PC-9 (cell line): ENCODE results near the gene SAXO2. TPM values are rescaled to one million over a fixed set of nuclear protein-coding genes. Genes with fewer than 3 reads are reported as not detected.
"Not testable (repeated sequence)": the region's sequence is repeated elsewhere in the genome, so short reads cannot be mapped to it uniquely, and the experiment has no call there.

Experiments
- BruUV-seq: library from RNA; stranded (reverse); fragments of 400-500 nt; replicated peaks from 2 replicates; lab custom pipeline; 2021; lab: Mats Ljungman, UMichigan
- CTCF ChIA-PET: fragments of 300-600 bp; sonication (Branson Sonifier 250); formaldehyde crosslinking; loops from one replicate; lab custom pipeline; 2022; ENCODE audit warnings: antibody characterized with exemption; lab: Charles Lee
- POLR2A ChIA-PET: fragments of 300-600 bp; sonication (Branson Sonifier 250); formaldehyde crosslinking; loops from one replicate; lab custom pipeline; 2022; ENCODE audit warnings: antibody characterized with exemption; ENCODE audit not compliant: unreplicated experiment; lab: Charles Lee
- DNase-seq, 2 experiments: peaks; one replicate each; pipeline versions ENCODE4 v3.0.0 to v3.0.0-alpha.2; 2015 to 2022; ENCODE audit warnings: mixed read lengths in 1 of 2
- H2AFZ ChIP-seq: fragments of 200-600 bp; sonication (generic); 2 replicates; pipeline ENCODE4 v1.8.1; 2017; ENCODE audit warnings: antibody characterized with exemption
- H3F3A ChIP-seq: fragments of 200-600 bp; sonication (generic); 2 replicates; pipeline ENCODE4 v1.8.1; 2017; ENCODE audit warnings: antibody characterized with exemption, mild to moderate bottlenecking, low read depth; ENCODE audit not compliant: insufficient read depth
- H3K27ac ChIP-seq: fragments of 200-600 bp; sonication (generic); 2 replicates; pipeline ENCODE4 v1.6.1; 2016; ENCODE audit warnings: mixed run types
- H3K27me3 ChIP-seq: fragments of 200-600 bp; sonication (generic); 2 replicates; pipeline ENCODE4 v1.6.1; 2016; ENCODE audit warnings: low read depth, mixed run types; ENCODE audit not compliant: insufficient read depth
- H3K36me3 ChIP-seq: fragments of 200-600 bp; sonication (generic); 2 replicates; pipeline ENCODE4 v1.6.1; 2016; ENCODE audit warnings: low read depth, mixed run types
- H3K4me1 ChIP-seq: fragments of 200-600 bp; sonication (generic); replicated peaks from 2 replicates; pipeline ENCODE4 v1.6.1; 2016; ENCODE audit warnings: mixed run types; ENCODE audit not compliant: insufficient read depth
- H3K4me2 ChIP-seq: fragments of 200-600 bp; sonication (generic); 2 replicates; pipeline ENCODE4 v1.6.1; 2017; ENCODE audit warnings: mixed run types
- H3K4me3 ChIP-seq: fragments of 200-600 bp; sonication (generic); 2 replicates; pipeline ENCODE4 v1.6.1; 2016; ENCODE audit warnings: mixed run types
- H3K79me2 ChIP-seq: fragments of 200-600 bp; sonication (generic); 2 replicates; pipeline ENCODE4 v1.6.1; 2017; ENCODE audit warnings: low read depth, mixed run types
- H3K9me2 ChIP-seq: fragments of 200-600 bp; sonication (generic); 2 replicates; pipeline ENCODE4 v1.8.1; 2017; ENCODE audit warnings: mild to moderate bottlenecking; ENCODE audit not compliant: insufficient read depth
- H3K9me3 ChIP-seq: fragments of 200-600 bp; sonication (generic); 2 replicates; pipeline ENCODE4 v1.8.1; 2016; ENCODE audit warnings: low read depth; ENCODE audit not compliant: insufficient read depth
- H4K20me1 ChIP-seq: fragments of 200-600 bp; sonication (generic); 2 replicates; pipeline ENCODE4 v1.8.1; 2017; ENCODE audit not compliant: insufficient read depth
- intact Hi-C: fragments of 100-400 bp; cut with micrococcal nuclease; formaldehyde crosslinking; loops from one replicate; pipeline ENCODE4 v1.10.0; 2022; ENCODE audit not compliant: unreplicated experiment
- total RNA-seq: library from RNA; stranded (reverse); gene quantifications from 2 replicates; pipeline ENCODE4 v1.2.3, GENCODE V29; 2021

SAXO2 gene
- total RNA-seq, 1 experiment from 2014 or later = 1.7 TPM

DNA sequence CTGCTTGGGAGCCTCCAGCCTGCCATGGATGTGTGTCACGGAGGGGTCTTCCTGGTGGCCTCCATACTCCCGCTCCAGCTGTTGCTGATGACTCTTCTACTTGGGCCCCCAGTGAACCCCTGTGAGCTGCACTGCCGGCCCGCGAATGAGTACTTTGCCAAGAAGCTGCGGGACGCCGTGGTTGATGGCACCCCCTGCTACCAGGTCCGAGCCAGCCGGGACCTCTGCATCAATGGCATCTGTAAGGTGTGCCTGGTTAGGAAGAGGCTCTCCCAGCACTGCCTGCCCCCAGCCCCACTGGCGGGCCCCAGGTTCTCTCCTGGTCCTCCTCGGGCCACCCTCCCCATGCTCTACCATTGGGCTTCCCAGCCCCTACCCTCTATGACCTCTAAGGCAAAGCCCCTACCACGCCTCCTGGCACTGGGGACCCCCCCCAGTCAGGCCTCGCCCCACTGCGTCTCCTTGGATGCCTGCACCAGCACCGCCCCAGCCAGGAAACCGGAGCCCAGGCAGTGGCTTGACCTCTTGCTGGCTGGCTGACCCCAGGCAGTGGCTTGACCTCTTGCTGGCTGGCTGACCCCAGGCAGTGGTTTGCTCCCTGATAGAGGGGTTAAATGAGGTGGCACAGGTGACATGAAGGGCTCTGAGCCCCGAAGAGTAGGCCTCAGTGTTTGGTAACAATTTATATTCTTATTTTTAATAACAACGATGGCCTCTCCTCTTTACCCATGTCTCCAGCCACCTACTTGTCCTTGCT, 57.1 kb downstream of the SAXO2 start:
- CTCF ChIA-PET, H3K4me3 ChIP-seq, H3K27ac ChIP-seq, H2AFZ ChIP-seq, BruUV-seq, H3K27me3 ChIP-seq, H3K36me3 ChIP-seq, intact Hi-C loops, H3K4me2 ChIP-seq, H3K9me2 ChIP-seq, POLR2A ChIA-PET, H3K9me3 ChIP-seq, H3K79me2 ChIP-seq, DNase-seq, H4K20me1 ChIP-seq, H3K4me1 ChIP-seq, H3F3A ChIP-seq: not testable (repeated sequence)

DNA sequence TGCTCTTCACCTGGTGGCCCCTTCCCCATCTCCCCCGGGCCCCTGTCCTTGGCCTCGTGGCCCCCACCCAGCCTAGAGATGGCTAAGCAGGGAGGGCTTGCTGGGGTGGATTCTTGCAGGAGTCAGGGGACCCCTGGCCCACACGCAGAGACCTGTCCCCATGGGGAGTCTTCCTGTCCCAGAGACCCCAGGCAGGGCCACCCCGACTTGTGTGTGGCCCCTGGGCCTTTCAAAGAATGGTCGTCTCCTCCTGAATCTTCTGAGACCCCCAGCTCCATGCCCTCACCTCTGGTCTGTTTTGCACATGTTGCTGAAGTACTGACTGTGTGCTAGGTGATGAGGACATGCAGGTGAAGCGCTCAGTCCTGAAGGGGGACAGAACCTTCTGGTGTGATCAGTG, 58.2 kb downstream of the SAXO2 start:
- CTCF ChIA-PET, H3K36me3 ChIP-seq, DNase-seq, H3K4me2 ChIP-seq, H3K27ac ChIP-seq, H4K20me1 ChIP-seq, intact Hi-C loops, H3K4me3 ChIP-seq, POLR2A ChIA-PET, H3K4me1 ChIP-seq, H2AFZ ChIP-seq, H3F3A ChIP-seq, H3K27me3 ChIP-seq, H3K9me3 ChIP-seq, H3K79me2 ChIP-seq, BruUV-seq, H3K9me2 ChIP-seq: not testable (repeated sequence)

DNA sequence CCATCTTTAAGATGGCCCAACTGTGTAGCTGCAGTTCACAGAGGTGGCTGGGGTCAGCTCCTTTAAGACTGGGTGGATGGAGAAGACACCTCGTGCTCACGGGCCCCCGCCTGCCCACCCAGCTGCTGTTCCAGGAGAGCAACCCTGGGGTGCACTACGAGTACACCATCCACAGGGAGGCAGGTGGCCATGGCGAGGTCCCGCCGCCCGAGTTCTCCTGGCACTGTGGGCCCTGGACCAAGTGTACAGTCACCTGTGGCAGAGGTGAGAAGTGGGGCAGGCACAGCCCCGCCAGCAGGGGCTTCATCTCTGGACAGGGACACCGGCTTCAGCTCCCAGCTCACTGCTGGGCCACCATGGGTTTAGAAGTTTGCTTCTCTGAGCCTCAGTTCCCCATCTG, 59.9 kb downstream of the SAXO2 start:
- H4K20me1 ChIP-seq, H3K4me3 ChIP-seq: not testable (repeated sequence)

DNA sequence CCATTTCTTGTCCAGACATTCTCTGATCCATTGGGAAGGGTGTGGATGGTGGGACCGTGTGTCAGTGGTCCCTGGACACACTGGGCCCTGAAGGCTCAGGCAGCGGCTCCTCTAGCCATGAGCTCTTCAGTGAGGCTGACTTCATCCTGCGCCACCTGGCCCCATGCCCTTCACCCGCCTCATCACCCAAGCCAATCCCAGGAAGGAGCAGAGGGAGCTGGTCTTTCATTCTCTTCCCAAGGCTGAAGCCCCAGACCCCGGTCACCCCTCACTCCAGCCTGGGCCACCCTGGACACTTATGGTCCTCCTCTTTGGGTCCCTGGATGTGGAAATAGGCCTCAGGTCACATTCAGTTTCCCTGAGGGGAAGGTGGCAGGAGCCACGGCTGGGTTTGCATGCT, 62.2 kb downstream of the SAXO2 start:
- H3K36me3 ChIP-seq, BruUV-seq, H3K4me2 ChIP-seq, POLR2A ChIA-PET, H3K4me1 ChIP-seq, H3K27me3 ChIP-seq, H2AFZ ChIP-seq, H3K4me3 ChIP-seq, CTCF ChIA-PET, H3K27ac ChIP-seq, DNase-seq, H3K9me2 ChIP-seq, H3F3A ChIP-seq, H3K9me3 ChIP-seq, intact Hi-C loops, H3K79me2 ChIP-seq, H4K20me1 ChIP-seq: not testable (repeated sequence)

More for the DNA sequence above, 59.9 kb downstream of the SAXO2 start:
- H3K79me2 ChIP-seq, H3K27me3 ChIP-seq, H3F3A ChIP-seq, H3K4me2 ChIP-seq, H3K36me3 ChIP-seq, CTCF ChIA-PET, H3K9me3 ChIP-seq, POLR2A ChIA-PET, BruUV-seq, DNase-seq, H3K27ac ChIP-seq, intact Hi-C loops, H3K4me1 ChIP-seq, H2AFZ ChIP-seq, H3K9me2 ChIP-seq: not testable (repeated sequence)

DNA sequence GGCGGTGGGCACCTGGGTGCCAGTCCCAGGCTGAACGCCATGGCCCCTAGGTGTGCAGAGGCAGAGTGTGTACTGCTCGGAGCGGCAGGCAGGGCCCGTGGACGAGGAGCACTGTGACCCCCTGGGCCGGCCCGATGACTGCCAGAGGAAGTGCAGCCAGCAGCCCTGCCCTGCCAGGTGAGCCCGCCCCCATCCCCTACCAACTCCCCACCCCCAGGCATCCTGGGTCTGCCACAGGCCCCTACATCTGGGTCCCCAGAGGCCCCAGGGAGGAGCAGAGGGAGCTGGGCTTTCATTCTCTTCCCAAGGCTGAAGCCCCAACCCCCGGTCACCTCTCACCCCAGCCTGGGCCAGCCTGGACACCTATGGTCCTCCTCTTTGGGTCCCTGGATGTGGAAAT, 63.0 kb downstream of the SAXO2 start:
- CTCF ChIA-PET, POLR2A ChIA-PET, BruUV-seq: not testable (repeated sequence)

DNA sequence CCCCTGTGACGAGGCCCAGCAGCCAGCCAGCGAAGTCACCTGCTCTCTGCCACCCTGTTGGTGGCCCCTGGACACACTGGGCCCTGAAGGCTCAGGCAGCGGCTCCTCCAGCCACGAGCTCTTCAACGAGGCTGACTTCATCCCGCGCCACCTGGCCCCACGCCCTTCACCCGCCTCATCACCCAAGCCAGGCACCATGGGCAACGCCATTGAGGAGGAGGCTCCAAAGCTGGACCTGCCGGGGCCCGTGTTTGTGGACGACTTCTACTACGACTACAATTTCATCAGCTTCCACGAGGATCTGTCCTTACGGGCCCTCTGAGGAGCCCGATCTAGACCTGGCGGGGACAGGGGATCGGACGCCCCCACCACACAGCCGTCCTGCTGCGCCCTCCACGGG, 64.3 kb downstream of the SAXO2 start:
- CTCF ChIA-PET, POLR2A ChIA-PET, H3K4me2 ChIP-seq, H3K4me3 ChIP-seq, H3K9me2 ChIP-seq, H3K9me3 ChIP-seq, H4K20me1 ChIP-seq, BruUV-seq, H3K36me3 ChIP-seq, H2AFZ ChIP-seq, intact Hi-C loops, H3F3A ChIP-seq, H3K27me3 ChIP-seq, H3K4me1 ChIP-seq, H3K79me2 ChIP-seq, H3K27ac ChIP-seq, DNase-seq: not testable (repeated sequence)

More for the DNA sequence above, 63.0 kb downstream of the SAXO2 start:
- H3K4me2 ChIP-seq, H4K20me1 ChIP-seq, H3K79me2 ChIP-seq, H3K9me3 ChIP-seq, intact Hi-C loops, H2AFZ ChIP-seq, H3K9me2 ChIP-seq, H3K27me3 ChIP-seq, H3K27ac ChIP-seq, H3K4me3 ChIP-seq, H3F3A ChIP-seq, H3K36me3 ChIP-seq, H3K4me1 ChIP-seq, DNase-seq: not testable (repeated sequence)

DNA sequence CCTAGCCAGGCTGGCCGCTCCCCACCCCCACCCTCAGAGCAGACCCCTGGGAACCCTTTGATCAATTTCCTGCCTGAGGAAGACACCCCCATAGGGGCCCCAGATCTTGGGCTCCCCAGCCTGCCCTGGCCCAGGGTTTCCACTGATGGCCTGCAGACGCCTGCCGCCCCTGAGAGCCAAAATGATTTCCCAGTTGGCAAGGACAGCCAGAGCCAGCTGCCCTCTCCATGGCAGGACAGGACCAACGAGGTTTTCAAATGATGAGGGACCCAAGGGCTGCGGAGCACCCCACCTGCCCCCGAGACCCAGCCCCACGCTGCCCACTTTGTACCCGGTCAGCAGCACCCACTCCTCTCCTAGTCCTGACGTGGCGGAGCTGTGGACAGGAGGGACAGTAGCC, 64.8 kb downstream of the SAXO2 start:
- H3K4me2 ChIP-seq, intact Hi-C loops, H3K27me3 ChIP-seq, H3K4me3 ChIP-seq, BruUV-seq, H3K4me1 ChIP-seq, DNase-seq, H3K9me3 ChIP-seq, H3F3A ChIP-seq, CTCF ChIA-PET, POLR2A ChIA-PET, H3K27ac ChIP-seq, H3K9me2 ChIP-seq, H3K36me3 ChIP-seq, H2AFZ ChIP-seq, H4K20me1 ChIP-seq, H3K79me2 ChIP-seq: not testable (repeated sequence)
